HG03066 (cell line): ENCODE measurements around the gene RPE.
A peak's percentile ranks its signal among the peaks of the same experiment; 100 is the strongest.

Experiments
- ATAC-seq: cut with Tn5 transposase; IDR thresholded peaks from one replicate; pipeline ENCODE4 v1.9.1; 2021; ENCODE audit warnings: low read depth; ENCODE audit not compliant: unreplicated experiment

The RPE gene

GRCh38 chr2:210002158-210003157 lies at the start of gene RPE:
TSS of gene RPE (plus strand) at chr2:210002638. CDS start at chr2:210002662, 24 bp downstream.
- peak; percentile 99 for ATAC-seq

GRCh38 chr2:209956271-209956670 lies 46.2 kb upstream of the RPE start:
- ATAC-seq: no peak

- ATAC-seq: no peak
Measured at GRCh38 chr2:209958016-209958415, 44.4 kb upstream of the RPE start.

- ATAC-seq: no peak
Measured at GRCh38 chr2:209960045-209960444, 42.4 kb upstream of the RPE start.

- peak; percentile 95 for ATAC-seq
Measured at GRCh38 chr2:209960676-209961630, 41.5 kb upstream of the RPE start.

- ATAC-seq: no peak
Measured at GRCh38 chr2:209965723-209966122, 36.7 kb upstream of the RPE start.

- no peak for ATAC-seq
Measured at GRCh38 chr2:209969692-209970091, 32.7 kb upstream of the RPE start.

GRCh38 chr2:209970271-209970670 lies 32.2 kb upstream of the RPE start:
- no peak for ATAC-seq

- no peak for ATAC-seq
Measured at GRCh38 chr2:209970711-209971110, 31.7 kb upstream of the RPE start.

- no peak for ATAC-seq
Measured at GRCh38 chr2:209973328-209973727, 29.1 kb upstream of the RPE start.

GRCh38 chr2:209974576-209974975 lies 27.9 kb upstream of the RPE start:
- ATAC-seq: no peak

GRCh38 chr2:209976698-209977385 lies 25.6 kb upstream of the RPE start:
- peak; percentile 77 for ATAC-seq

GRCh38 chr2:209977386-209978239 lies 24.8 kb upstream of the RPE start:
- peak; percentile 50 for ATAC-seq

- ATAC-seq: no peak
Measured at GRCh38 chr2:209984291-209984690, 18.1 kb upstream of the RPE start.

- no peak for ATAC-seq
Measured at GRCh38 chr2:209985874-209986273, 16.6 kb upstream of the RPE start.

GRCh38 chr2:209986415-209986814 lies 16.0 kb upstream of the RPE start:
- no peak for ATAC-seq

GRCh38 chr2:209988010-209988409 lies 14.4 kb upstream of the RPE start:
- ATAC-seq: no peak

GRCh38 chr2:209990838-209991237 lies 11.6 kb upstream of the RPE start:
- no peak for ATAC-seq

- ATAC-seq: no peak
Measured at GRCh38 chr2:209993968-209994367, 8.5 kb upstream of the RPE start.

GRCh38 chr2:209998596-209998995 lies 3.8 kb upstream of the RPE start:
- ATAC-seq: no peak
